Kidney tubule cell (primary cell): ENCODE data around the gene RTN3.
A peak's percentile ranks its signal among the peaks of the same experiment; 100 is the strongest.
"Not testable (repeated sequence)": the region's sequence is repeated elsewhere in the genome, so short reads cannot be mapped to it uniquely, and the experiment has no call there.

Experiments
- DNase-seq: peaks from one replicate; pipeline ENCODE4 v3.0.0-alpha.2; 2018; ENCODE audit warnings: low spot score

Gene RTN3

DNA sequence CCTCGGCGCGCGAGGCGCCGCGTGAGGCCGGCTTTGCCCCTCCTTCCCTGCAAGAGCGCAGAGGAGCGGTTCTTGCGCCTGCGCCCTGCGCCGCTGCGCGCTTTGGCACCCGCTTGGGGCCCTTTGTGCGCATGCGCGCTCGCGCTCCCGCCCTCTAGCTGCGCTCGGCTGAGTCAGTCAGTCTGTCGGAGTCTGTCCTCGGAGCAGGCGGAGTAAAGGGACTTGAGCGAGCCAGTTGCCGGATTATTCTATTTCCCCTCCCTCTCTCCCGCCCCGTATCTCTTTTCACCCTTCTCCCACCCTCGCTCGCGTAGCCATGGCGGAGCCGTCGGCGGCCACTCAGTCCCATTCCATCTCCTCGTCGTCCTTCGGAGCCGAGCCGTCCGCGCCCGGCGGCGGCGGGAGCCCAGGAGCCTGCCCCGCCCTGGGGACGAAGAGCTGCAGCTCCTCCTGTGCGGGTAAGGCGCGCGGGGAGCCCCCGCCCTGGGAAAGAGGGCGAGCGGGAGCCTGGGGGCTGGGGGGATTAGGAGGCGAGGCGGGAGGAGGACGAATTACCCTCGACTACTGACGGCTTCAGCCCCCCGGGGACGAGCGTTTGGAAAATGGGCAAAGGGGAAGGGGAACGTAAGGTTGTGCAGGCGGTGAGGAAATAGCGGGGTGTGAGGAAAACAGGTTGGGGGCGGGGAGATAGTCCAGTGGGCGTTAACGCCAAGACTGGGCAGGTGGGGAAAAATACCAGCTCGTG lies at the start of gene RTN3:
TSS of gene RTN3 (plus strand) at position 180 of the 745 bp plus-strand sequence. CDS start at position 317, 137 bp downstream.
- DNase-seq: peak; percentile 98

DNA sequence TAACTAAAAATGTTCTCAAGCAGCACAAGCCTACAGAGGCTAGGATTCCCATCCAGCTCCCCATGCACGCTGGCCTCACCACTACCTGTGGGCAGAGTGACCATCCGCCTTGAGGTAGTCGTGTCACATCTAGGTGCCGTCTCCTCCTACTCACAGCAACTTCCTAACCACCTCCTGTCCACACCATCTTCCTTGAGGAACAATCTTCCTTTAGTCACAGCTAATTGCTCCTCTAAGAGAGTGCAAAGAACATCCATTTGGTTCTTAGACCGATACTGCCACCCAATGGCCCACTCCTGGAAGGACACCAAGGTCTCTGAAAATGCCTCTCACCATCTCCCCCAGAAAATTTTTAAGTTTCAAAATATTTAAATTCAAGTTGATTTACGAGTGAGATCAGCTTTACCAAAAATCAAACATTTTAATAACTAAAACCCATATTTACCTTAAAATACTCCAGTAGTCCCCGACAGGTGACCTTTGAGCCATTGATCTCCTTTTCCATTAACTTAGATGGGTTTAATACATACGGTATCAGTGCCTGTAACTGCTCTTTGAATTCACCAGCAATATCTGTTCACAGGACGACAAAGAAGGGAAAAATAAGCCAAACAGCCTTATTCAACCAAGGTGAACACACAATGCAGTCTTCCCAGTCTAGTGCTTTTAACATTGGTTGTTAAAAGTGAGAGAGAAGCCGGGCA lies 45.4 kb upstream of the RTN3 start:
- peak; percentile 72 for DNase-seq

GRCh38 chr11:63638436-63638835 lies 42.9 kb upstream of the RTN3 start:
- not testable (repeated sequence) for DNase-seq

DNA sequence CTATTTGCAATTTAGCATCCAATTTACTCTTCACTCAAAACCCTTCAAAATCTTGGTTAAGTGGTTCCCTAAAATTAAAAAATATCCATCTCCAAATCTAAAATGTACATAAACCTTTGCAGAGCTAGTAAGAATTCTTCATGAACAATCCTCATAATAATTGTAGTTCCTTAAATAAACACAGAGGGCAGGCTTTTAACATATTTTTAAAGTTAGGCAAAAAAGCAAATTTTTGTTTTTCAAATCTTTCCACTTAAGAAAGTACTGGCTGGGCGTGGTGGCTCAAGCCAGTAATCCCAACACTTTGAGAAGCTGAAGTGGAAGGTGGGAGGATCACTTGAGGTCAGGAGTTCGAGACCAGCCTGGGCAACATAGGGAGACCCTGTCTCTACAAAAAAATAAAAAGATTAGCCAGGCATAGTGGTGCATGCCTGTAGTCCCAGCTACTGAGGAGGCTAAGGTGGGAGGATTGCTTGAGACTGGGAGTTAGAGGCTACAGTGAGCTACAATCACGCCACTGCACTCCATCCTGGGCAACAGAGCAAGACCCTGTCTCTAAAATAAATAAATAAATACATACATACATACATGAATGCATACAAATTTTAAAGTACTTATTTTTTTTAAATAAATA lies 42.0 kb upstream of the RTN3 start:
- no peak for DNase-seq

DNA sequence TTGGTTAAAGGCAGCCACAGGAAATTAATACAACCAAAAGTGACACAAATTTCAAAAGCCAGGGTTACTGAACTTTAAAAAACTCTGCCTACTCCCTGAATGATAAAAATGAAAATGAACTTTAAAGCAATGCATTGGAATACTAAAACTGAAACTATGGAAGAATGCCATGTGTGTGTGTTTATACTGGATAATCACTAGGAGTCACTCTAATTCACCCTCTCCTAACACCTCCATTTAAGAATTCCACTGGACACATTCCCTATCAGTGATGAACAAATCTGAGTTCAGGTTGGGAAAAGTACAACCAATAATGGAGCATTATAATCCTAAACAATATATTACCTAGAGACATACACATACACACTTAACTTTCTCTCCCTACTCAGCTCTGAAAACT lies 39.6 kb upstream of the RTN3 start:
- DNase-seq: no peak

- DNase-seq: no peak
These were observed 38.1 kb upstream of the RTN3 start for GRCh38 chr11:63643205-63643604.

- no peak for DNase-seq
These were observed 28.6 kb upstream of the RTN3 start for GRCh38 chr11:63652671-63653070.

GRCh38 chr11:63660972-63661371 lies 20.3 kb upstream of the RTN3 start:
- DNase-seq: no peak

- DNase-seq: peak; percentile 78
These were observed 17.5 kb upstream of the RTN3 start for GRCh38 chr11:63663809-63664208.

DNA sequence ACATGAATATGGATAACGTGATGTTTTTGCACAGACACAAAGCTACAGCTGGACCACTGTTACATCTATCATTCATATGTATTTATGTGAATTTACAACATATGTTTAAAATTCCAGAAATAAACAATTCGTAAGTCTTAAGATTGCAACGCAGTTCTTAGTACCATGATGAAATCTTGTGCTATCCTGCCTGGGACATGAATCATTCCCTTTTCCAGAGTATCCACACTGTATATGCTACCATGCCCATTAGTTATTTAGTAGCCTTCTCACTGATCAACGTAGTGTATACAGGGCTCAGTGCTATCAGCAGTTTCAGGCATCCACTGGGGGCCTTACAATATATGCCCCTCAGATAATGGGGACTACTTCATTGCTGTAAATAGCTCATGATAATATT lies 14.4 kb upstream of the RTN3 start:
- DNase-seq: no peak

DNA sequence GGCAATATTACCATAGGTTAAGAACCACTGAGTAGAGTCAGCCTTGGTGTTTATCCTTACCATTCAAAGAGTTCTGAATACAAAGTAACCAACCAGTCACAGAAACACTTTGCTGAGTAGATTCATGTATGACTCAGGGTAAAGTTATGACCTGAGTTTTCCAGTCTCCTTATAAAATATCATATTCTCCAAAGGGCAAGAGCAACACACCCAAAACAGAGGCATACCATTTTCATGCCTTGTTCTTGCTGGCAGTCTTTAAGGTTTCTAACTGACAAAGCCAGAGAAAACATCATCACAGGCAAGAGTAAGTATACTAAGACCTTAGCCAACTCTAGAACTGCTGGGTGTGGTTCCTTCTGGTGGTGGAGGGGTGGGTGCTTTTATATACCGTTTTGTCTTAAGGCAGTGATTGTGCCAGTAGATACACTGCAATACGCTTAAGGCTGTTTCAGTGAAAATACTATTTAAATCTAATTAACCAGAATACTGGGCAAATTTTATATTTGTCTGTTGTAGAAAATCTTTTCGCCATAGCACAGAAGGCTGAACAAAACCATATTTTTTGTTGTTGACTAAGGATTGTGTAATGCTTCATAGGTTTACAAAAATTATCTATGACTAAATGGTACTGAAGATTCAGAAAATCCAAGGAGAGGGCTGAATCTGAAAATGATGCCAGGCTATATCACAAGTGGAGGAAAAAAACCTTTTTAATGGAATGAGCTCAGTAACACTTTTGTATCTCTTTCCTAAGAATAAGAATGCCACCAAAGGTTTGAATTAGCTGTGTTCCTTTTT lies 13.1 kb upstream of the RTN3 start:
- peak; percentile 88 for DNase-seq

DNA sequence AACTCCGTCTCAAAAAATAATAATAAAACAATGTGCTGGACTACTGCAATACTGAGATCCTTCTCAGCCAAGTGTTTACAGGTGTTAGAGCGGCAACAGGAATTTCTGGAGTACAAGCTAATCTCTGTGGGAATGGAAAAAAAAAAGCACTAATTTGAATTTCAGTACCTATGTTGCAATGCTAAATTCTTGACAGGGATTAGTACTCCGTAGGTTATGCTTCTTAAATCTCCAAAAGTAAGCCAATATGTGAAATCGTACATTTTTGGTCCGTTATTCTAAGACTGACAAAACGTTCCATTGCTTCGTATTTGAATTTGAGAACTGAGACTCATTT lies 11.2 kb upstream of the RTN3 start:
- DNase-seq: no peak

- DNase-seq: peak; percentile 70
These were observed 10.6 kb upstream of the RTN3 start for GRCh38 chr11:63670433-63671321.

GRCh38 chr11:63671322-63672155 lies 9.8 kb upstream of the RTN3 start, which contains the start of gene ATL3:
Gene ATL3, minus strand, starts transcription at chr11:63671376. Its CDS starts 41 bp downstream, at chr11:63671335.
- DNase-seq: peak; percentile 97

- DNase-seq: no peak
These were observed 9.2 kb upstream of the RTN3 start for GRCh38 chr11:63672156-63672463.

- DNase-seq: no peak
These were observed 8.3 kb upstream of the RTN3 start for GRCh38 chr11:63672936-63673539.

DNA sequence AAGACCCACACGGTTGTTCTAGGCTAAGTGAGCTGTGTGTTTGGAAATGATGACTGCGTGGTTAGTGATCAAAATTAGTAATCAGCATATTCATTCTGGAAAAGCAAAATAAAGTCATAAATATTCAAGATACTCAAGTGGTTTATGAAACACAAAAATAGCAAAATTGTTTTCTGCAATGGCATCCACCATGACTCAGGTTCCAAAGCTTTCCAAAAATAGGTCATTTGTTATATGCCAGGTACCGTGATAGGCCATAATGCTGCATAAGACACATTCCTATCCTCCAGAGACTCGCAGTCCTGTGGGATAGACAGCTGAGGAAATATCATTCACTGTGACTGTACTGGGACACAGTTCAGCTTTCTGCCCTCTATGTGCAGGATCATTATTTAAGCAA lies 7.7 kb upstream of the RTN3 start:
- no peak for DNase-seq

GRCh38 chr11:63680834-63681320 lies 423 bp upstream of the RTN3 start:
- DNase-seq: no peak

- DNase-seq: no peak
These were observed 1.0 kb downstream of the RTN3 start for GRCh38 chr11:63682066-63683021.
